Measurements from ENCODE around the gene PAQR4.
"Not testable (repeated sequence)": the region's sequence is repeated elsewhere in the genome, so short reads cannot be mapped to it uniquely, and the experiment has no call there.

The PAQR4 gene

DNA sequence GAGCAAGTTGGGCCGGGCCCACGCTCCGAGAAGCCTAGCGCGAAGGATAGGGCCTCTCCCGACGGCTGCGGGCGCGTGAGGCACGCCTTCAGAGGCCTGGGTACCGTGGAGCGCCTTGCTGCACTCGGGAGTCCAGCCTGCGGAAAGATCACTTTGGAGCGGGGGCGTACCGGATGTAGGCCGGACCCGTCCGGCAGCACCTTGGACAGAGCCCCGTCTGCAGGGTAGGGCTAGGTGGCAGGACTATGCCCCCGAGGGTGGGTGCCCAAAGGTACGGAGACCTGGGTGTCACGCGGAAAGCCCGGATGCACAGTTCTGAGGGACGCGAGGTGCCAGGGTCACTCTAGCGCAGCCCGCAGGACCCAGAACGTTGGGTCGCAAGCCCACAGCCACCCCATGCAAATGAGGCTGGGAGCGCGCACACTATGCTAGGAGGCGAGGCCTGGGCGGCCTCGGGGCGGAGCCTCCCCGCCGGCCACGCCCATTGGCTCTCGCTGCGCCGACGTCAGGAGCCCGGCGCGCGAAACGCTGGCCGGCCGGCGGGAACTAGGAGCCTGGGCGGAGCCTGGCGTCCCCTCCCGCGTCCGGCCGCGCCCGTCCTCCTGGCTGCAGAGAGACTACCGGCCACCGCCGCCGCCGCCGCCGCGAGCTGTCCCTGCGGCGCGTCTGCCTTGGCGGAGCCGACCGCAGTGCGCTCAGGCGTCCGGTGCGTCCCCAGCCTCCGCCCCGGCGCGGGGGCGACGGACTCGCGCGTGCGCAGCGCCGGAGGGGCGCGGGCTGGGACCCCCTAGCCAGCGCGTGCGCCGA is at the start of gene PAQR4:
Gene PAQR4 (plus strand): TSS at position 611 of the 807 bp plus-strand sequence. CDS start 327 bp downstream, outside the sequence.
- DNase-seq = peak; percentile 93

GRCh38 chr16:2919511-2920255 is 49.5 kb upstream of the PAQR4 start:
- no peak for DNase-seq

- no peak for DNase-seq
Observed at GRCh38 chr16:2923481-2923880, 45.7 kb upstream of the PAQR4 start.

GRCh38 chr16:2924901-2925755 is 44.0 kb upstream of the PAQR4 start:
- no peak for DNase-seq

DNA sequence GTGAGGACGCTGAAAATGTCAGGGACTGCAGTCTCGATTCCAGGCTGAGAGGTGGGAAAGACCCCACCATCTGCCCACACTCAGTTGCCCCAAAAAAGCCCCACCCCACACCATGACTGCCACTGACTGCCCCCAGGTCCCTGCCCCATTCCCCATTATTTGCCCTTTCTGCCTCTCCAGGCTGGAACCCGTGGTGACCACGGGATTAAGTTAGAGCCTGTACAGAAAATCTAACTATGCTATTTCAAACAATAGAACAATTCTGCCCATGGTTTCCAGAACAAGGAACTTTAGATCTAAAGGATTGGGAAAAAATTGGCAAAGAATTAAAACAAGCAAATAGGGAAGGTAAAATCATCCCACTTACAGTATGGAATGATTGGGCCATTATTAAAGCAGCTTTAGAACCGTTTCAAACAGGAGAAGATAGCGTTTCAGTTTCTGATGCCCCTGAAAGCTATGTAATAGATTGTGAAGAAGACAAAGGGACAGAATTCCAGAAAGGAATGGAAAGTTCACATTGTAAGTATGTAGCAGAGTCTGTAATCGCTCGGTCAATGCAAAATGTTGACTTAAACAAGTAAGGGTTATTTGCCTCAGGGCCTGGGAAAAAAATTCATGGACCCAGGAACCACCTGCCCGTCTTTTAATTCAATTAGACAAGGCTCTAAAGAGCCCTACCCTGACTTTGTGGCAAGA is 43.0 kb upstream of the PAQR4 start:
- DNase-seq = no peak

- no peak for DNase-seq
Observed at GRCh38 chr16:2926650-2926999, 42.5 kb upstream of the PAQR4 start.

- DNase-seq = peak; percentile 89
Observed at GRCh38 chr16:2927010-2927646, 42.0 kb upstream of the PAQR4 start.

DNA sequence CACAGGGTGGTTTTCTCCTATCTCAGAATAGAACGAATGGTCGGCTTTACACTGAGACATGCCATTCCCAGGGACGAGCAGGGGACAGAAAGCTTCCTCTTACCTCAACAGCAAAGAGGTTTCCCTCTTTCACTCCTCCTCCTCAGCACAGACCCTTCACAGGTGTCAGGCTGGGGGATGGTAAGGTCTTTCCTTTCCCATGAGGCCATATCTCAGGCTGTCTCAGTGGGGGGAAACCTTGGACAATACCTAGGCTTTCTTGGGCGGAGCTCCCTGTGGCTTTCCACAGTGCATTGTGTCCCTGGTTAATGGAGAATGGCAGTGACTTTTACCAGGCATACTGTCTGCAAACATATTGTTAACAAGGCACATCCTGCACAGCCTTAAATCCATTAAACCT is 41.0 kb upstream of the PAQR4 start:
- DNase-seq = not testable (repeated sequence)

GRCh38 chr16:2928796-2929195 is 40.4 kb upstream of the PAQR4 start:
- DNase-seq = no peak

DNA sequence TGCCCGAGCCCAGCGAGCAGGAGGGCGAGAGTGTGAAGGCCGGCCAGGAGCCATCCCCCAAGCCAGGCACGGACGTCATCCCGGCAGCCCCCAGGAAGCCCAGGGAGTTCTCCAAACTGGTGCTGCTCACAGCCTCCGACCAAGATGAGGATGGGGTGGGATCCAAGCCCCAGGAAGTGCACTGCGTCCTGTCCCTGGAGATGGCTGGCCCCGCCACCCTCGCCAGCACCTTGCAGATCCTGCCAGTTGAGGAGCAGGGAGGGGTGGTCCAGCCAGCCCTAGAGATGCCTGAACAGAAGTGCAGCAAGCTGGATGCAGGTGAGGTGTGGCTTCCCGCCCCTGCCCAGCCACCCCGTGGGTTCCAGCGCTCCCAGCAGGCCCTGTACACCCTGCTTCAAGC is 39.5 kb upstream of the PAQR4 start:
- DNase-seq = no peak

DNA sequence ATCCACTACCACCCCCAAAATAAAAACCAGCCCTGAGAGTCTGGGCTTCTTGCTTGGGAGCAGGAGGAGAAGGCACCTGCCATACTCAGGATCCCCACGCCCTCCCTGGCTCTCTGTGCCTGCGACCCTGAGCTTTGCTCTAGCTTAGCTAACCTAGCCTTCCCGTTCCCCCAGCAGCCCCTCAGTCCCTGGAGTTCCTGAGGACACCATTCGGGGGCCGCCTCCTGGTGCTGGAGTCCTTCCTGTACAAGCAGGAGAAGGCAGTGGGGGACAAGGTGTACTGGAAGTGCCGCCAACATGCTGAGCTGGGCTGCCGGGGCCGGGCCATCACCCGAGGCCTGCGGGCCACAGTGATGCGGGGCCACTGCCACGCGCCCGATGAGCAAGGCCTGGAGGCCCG is 38.9 kb upstream of the PAQR4 start:
- no peak for DNase-seq

- DNase-seq = not testable (repeated sequence)
Observed at GRCh38 chr16:2931231-2931914, 37.8 kb upstream of the PAQR4 start.

DNA sequence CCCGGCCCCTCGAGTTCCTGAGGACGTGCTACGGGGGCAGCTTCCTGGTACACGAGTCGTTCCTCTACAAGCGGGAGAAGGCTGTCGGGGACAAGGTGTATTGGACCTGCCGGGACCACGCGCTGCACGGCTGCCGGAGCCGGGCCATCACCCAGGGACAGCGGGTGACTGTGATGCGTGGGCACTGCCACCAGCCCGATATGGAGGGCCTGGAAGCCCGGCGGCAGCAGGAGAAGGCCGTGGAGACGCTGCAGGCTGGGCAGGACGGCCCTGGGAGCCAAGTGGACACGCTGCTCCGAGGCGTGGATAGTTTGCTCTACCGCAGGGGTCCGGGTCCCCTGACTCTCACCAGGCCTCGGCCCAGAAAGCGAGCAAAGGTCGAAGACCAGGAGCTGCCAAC is 36.0 kb upstream of the PAQR4 start:
- no peak for DNase-seq

DNA sequence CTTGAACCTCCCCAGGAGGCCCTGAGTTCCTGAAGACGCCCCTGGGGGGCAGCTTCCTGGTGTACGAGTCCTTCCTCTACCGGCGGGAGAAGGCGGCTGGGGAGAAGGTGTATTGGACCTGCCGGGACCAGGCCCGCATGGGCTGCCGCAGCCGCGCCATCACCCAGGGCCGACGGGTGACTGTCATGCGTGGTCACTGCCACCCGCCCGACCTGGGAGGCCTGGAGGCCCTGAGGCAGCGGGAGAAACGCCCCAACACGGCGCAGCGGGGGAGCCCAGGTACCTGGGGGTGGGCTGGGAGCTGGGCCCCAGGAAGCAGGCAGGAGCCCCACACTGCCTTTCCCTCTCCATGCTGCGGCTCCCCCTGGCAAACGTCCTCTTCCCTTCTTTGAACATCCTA is 35.4 kb upstream of the PAQR4 start:
- no peak for DNase-seq

GRCh38 chr16:2934450-2934849 is 34.7 kb upstream of the PAQR4 start:
- DNase-seq = no peak

- no peak for DNase-seq
Observed at GRCh38 chr16:2936436-2937011, 32.6 kb upstream of the PAQR4 start.

- no peak for DNase-seq
Observed at GRCh38 chr16:2937170-2937569, 32.0 kb upstream of the PAQR4 start.

DNA sequence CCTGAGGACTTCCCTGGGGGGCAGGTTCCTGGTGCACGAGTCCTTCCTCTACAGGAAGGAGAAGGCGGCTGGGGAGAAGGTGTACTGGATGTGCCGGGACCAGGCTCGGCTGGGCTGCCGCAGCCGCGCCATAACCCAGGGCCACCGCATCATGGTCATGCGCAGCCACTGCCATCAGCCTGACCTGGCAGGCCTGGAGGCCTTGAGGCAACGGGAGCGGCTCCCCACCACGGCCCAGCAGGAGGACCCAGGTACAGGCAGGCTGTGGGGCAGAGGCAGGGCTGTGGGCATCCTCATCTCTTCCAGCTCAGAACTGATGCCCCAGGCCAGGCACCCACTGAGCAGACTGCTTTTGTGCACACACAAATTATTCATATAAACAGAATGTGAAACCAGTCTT is 30.9 kb upstream of the PAQR4 start:
- DNase-seq = no peak

GRCh38 chr16:2939968-2940367 is 29.2 kb upstream of the PAQR4 start:
- no peak for DNase-seq

GRCh38 chr16:2942045-2942444 is 27.1 kb upstream of the PAQR4 start:
- no peak for DNase-seq

DNA sequence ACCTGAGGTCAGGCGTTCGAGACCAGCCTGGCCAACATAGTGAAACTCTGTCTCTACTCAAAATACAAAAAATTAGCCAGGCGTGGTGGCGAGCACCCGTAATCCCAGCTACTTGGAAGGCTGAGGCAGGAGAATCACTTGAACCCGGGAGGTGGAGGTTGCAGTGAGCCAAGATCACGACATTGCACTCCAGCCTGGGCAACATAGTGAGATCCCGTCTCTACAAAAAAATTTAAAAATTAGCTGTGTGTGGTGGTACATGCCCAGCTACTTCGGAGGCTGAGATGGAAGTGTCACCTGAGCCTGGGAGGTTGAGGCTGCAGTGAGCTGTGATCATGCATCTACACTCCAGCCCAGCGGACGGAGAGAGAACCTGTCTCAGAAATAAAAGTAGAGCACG is 25.4 kb upstream of the PAQR4 start:
- not testable (repeated sequence) for DNase-seq

All from islet precursor cell (in vitro differentiated cells).